ENCODE results near the gene NCOA1. TPM values are rescaled to one million over a fixed set of nuclear protein-coding genes. Genes with fewer than 3 reads are reported as not detected.

The NCOA1 gene
- total RNA-seq, 2 experiments from 2014 or later = 35.5 to 40.6 TPM

- peaks cover 1% of the 10 kb centered on the region for H3K9me3 Mint-ChIP-seq
- H3K27me3 ChIP-seq (ENCODE audit: control insufficient read depth in 1 of 2, insufficient read depth in 2 of 2, low read length in 2 of 2) = no peaks in the 10 kb centered on the region
- H3K36me3 ChIP-seq (ENCODE audit: insufficient read depth, low read length) = no peaks in the 10 kb centered on the region
- no peaks in the 10 kb centered on the region for H3K27me3 Mint-ChIP-seq
- H3K4me3 Mint-ChIP-seq = no peak overlapping the region
- no peak for DNase-seq
- no peak overlapping the region for H3K27ac ChIP-seq (ENCODE audit: low read depth in 1 of 2, low read length in 2 of 2)
- peaks cover 2% of the 10 kb centered on the region for H3K36me3 Mint-ChIP-seq (ENCODE audit: low read depth)
- ChIA-PET POLR2A (no interaction called here), CTCF (no interaction called here)
- H3K27ac Mint-ChIP-seq = no peak overlapping the region
- no peak overlapping the region for H3K4me3 ChIP-seq (ENCODE audit: low read length)
- no peak for TF ChIP-seq CTCF (IDR thresholded peaks at IDR 0.05)
- H3K9me3 ChIP-seq (ENCODE audit: control insufficient read depth in 1 of 2, insufficient read depth in 1 of 2, low read length in 2 of 2) = no peaks in the 10 kb centered on the region
- intact Hi-C loops (cut with DNase I, micrococcal nuclease) = no loop called here
- peaks cover 6% of the 10 kb centered on the region for H3K4me1 ChIP-seq (ENCODE audit: insufficient read depth, low read length)
- ATAC-seq (ENCODE audit: poor library complexity) = no peak
- peaks cover 33% of the 10 kb centered on the region for H3K4me1 Mint-ChIP-seq (ENCODE audit: low read depth)
These were observed 127.1 kb downstream of the NCOA1 start for GRCh38 chr2:24618144-24618543.

- intact Hi-C loops (cut with DNase I, micrococcal nuclease) = no loop called here
These were observed 127.6 kb downstream of the NCOA1 start for GRCh38 chr2:24618680-24619079.

GRCh38 chr2:24620936-24621335, 129.9 kb downstream of the NCOA1 start:
- no peak for DNase-seq
- intact Hi-C loops (cut with DNase I, micrococcal nuclease) = no loop called here
- Histone ChIP-seq H3K9me3 (ENCODE audit: control insufficient read depth in 1 of 2, insufficient read depth in 1 of 2, low read length in 2 of 2) (no peaks in the 10 kb centered on the region), H3K36me3 (ENCODE audit: insufficient read depth, low read length) (no peaks in the 10 kb centered on the region), H3K4me3 (ENCODE audit: low read length) (no peak overlapping the region), H3K27me3 (ENCODE audit: control insufficient read depth in 1 of 2, insufficient read depth in 2 of 2, low read length in 2 of 2) (no peaks in the 10 kb centered on the region), H3K27ac (ENCODE audit: low read depth in 1 of 2, low read length in 2 of 2) (no peak overlapping the region), H3K4me1 (ENCODE audit: insufficient read depth, low read length) (no peaks in the 10 kb centered on the region)
- ATAC-seq (ENCODE audit: poor library complexity) = no peak
- no peaks in the 10 kb centered on the region for H3K27me3 Mint-ChIP-seq
- peaks cover 48% of the 10 kb centered on the region for H3K4me1 Mint-ChIP-seq (ENCODE audit: low read depth)
- ChIA-PET CTCF (no interaction called here), POLR2A (interaction anchor here (0.7 kb wide), 1 partner anchor 1484 kb away, joined by 3 read pairs; no protein-coding TSS in a partner anchor)
- TF ChIP-seq CTCF (IDR thresholded peaks at IDR 0.05) = no peak
- H3K36me3 Mint-ChIP-seq (ENCODE audit: low read depth) = no peaks in the 10 kb centered on the region
- H3K27ac Mint-ChIP-seq = no peak overlapping the region
- H3K9me3 Mint-ChIP-seq = no peaks in the 10 kb centered on the region
- H3K4me3 Mint-ChIP-seq = no peak overlapping the region

More at GRCh38 chr2:24618680-24619079, 127.6 kb downstream of the NCOA1 start:
- ATAC-seq (ENCODE audit: poor library complexity) = no peak
- no peak for DNase-seq
- POLR2A ChIA-PET = no interaction called here
- Mint-ChIP-seq H3K9me3 (no peaks in the 10 kb centered on the region), H3K4me3 (no peak overlapping the region), H3K27ac (no peak overlapping the region), H3K27me3 (no peaks in the 10 kb centered on the region), H3K4me1 (ENCODE audit: low read depth) (peaks cover 35% of the 10 kb centered on the region), H3K36me3 (ENCODE audit: low read depth) (no peaks in the 10 kb centered on the region)
- no peak for TF ChIP-seq CTCF (IDR thresholded peaks at IDR 0.05)
- peaks cover under 1% of the 10 kb centered on the region for H3K4me1 ChIP-seq (ENCODE audit: insufficient read depth, low read length)
- no peak overlapping the region for H3K4me3 ChIP-seq (ENCODE audit: low read length)
- H3K27ac ChIP-seq (ENCODE audit: low read depth in 1 of 2, low read length in 2 of 2) = no peak overlapping the region
- H3K27me3 ChIP-seq (ENCODE audit: control insufficient read depth in 1 of 2, insufficient read depth in 2 of 2, low read length in 2 of 2) = no peaks in the 10 kb centered on the region
- CTCF ChIA-PET = no interaction called here
- H3K36me3 ChIP-seq (ENCODE audit: insufficient read depth, low read length) = no peaks in the 10 kb centered on the region
- H3K9me3 ChIP-seq (ENCODE audit: control insufficient read depth in 1 of 2, insufficient read depth in 1 of 2, low read length in 2 of 2) = no peaks in the 10 kb centered on the region

All from CD4-positive, alpha-beta T cell (primary cell).